Astrocyte (in vitro differentiated cells and primary cell): Measurements from ENCODE around the gene RPRM.

Experiments
- EZH2 ChIP-seq: IDR thresholded peaks from 2 replicates; pipeline ENCODE4 v1.6.1; 2012; ENCODE audit warnings: mild to moderate bottlenecking, low read length, inconsistent platforms; ENCODE audit not compliant: insufficient read depth
- TF ChIP-seq, protein P1 (sequence below): IDR thresholded peaks from 2 replicates; pipeline ENCODE4 v1.5.1; 2011; ENCODE audit warnings: low read depth, mild to moderate bottlenecking, inconsistent platforms, low read length, moderate library complexity; ENCODE audit not compliant: insufficient read depth

DNA sequence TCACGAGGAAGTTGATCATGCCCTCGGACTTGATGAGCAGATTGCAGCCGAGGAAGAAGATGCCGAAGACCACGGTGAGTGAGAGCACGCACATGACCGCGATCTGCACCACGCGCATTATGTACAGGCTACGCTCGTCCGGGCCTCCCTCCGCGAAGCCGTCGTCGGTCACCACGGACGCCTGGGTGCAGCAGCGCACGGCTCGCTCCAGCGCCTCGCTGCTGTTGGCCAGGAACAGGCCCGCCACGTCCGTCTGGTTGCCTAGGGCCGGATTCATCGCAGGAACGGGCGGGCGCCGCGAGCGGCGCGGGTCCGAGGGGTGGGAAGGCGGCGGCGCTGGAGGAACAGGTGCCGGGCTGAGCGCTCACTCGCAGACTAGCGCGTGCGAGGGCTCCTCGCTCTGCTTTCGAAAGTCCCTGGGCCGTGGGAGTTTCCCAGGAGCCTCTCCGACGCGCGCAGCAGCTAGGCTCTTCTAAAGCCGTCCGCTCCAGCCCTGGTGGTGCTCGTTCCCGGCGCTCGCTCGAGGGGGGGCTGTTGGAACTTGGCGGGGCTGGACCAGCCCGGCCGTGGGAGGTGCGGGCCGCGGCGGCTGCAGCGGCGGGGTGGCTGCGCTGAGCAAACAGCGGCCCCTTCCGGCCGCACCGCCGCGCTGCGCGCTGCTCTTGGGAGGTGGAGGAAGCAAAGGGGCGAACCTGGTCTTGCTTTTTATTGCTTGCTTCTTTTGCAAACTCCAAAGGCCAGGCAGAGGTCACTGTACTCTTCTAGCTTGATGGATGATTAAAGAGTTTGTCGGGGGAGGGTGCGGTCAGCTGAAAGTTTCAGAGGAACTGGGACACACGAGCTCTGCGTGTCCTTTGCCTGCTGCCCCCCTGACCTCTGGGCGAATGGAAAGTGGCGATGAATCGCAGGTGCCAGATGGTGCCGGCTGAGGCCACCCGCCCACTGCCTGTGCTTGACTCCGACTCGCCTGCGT is at the start of gene RPRM:
- TF ChIP-seq, protein P1, sequence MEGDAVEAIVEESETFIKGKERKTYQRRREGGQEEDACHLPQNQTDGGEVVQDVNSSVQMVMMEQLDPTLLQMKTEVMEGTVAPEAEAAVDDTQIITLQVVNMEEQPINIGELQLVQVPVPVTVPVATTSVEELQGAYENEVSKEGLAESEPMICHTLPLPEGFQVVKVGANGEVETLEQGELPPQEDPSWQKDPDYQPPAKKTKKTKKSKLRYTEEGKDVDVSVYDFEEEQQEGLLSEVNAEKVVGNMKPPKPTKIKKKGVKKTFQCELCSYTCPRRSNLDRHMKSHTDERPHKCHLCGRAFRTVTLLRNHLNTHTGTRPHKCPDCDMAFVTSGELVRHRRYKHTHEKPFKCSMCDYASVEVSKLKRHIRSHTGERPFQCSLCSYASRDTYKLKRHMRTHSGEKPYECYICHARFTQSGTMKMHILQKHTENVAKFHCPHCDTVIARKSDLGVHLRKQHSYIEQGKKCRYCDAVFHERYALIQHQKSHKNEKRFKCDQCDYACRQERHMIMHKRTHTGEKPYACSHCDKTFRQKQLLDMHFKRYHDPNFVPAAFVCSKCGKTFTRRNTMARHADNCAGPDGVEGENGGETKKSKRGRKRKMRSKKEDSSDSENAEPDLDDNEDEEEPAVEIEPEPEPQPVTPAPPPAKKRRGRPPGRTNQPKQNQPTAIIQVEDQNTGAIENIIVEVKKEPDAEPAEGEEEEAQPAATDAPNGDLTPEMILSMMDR, result peak; percentile 61
- peak; percentile 76 for TF ChIP-seq EZH2
